OCI-LY3 (cell line): Measurements from ENCODE around the gene SNORC.

ENCODE experiments used
- CTCF ChIP-seq: fragments of 200-600, 300-600 bp; sonication (generic); IDR thresholded peaks from 2 replicates; pipeline ENCODE4 v1.5.1; 2014; ENCODE audit warnings: antibody characterized with exemption, low read length, low read depth
- EZH2phosphoT487 ChIP-seq: fragments of 200-600 bp; shearing (Covaris generic); IDR thresholded peaks from 2 replicates; pipeline ENCODE4 v1.6.1; 2018; ENCODE audit warnings: antibody characterized with exemption, mixed run types, low read depth

- no peak for TF ChIP-seq CTCF
- TF ChIP-seq EZH2phosphoT487: no peak
Observed at GRCh38 chr2:232897598-232898408, 27.7 kb downstream of the SNORC start.
